ENCODE measurements around the gene THRA.

DNA sequence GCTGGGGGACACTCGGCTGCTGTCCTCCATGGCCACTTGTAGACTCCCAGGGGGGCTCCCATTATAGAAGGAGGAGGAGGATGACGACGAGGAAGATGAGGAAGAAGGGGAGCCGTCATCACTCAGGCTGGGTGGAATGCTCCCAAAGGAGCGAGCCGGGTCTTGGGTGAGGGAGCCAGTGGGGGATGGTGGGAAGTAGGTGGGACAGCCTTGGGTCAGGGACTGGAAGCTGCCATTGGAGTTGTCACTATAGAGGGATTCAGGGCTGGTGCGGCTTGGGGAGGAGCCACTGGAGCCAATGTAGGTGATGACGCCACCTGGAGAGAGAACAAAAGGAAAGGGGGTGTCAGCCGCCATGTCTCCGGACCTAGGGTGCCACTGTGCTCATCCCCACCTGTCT lies 34.3 kb downstream of the THRA start:
- TF ChIP-seq, protein P1, sequence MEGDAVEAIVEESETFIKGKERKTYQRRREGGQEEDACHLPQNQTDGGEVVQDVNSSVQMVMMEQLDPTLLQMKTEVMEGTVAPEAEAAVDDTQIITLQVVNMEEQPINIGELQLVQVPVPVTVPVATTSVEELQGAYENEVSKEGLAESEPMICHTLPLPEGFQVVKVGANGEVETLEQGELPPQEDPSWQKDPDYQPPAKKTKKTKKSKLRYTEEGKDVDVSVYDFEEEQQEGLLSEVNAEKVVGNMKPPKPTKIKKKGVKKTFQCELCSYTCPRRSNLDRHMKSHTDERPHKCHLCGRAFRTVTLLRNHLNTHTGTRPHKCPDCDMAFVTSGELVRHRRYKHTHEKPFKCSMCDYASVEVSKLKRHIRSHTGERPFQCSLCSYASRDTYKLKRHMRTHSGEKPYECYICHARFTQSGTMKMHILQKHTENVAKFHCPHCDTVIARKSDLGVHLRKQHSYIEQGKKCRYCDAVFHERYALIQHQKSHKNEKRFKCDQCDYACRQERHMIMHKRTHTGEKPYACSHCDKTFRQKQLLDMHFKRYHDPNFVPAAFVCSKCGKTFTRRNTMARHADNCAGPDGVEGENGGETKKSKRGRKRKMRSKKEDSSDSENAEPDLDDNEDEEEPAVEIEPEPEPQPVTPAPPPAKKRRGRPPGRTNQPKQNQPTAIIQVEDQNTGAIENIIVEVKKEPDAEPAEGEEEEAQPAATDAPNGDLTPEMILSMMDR (IDR thresholded peaks at IDR 0.05) = no peak
- TF ChIP-seq POLR2AphosphoS5 (IDR thresholded peaks at IDR 0.05; ENCODE audit: low read depth, low read length) (no peak), SIN3A (IDR thresholded peaks at IDR 0.05; ENCODE audit: borderline replicate concordance, insufficient read depth, low read depth, low read length) (no peak)
- TF ChIP-seq, protein P2, sequence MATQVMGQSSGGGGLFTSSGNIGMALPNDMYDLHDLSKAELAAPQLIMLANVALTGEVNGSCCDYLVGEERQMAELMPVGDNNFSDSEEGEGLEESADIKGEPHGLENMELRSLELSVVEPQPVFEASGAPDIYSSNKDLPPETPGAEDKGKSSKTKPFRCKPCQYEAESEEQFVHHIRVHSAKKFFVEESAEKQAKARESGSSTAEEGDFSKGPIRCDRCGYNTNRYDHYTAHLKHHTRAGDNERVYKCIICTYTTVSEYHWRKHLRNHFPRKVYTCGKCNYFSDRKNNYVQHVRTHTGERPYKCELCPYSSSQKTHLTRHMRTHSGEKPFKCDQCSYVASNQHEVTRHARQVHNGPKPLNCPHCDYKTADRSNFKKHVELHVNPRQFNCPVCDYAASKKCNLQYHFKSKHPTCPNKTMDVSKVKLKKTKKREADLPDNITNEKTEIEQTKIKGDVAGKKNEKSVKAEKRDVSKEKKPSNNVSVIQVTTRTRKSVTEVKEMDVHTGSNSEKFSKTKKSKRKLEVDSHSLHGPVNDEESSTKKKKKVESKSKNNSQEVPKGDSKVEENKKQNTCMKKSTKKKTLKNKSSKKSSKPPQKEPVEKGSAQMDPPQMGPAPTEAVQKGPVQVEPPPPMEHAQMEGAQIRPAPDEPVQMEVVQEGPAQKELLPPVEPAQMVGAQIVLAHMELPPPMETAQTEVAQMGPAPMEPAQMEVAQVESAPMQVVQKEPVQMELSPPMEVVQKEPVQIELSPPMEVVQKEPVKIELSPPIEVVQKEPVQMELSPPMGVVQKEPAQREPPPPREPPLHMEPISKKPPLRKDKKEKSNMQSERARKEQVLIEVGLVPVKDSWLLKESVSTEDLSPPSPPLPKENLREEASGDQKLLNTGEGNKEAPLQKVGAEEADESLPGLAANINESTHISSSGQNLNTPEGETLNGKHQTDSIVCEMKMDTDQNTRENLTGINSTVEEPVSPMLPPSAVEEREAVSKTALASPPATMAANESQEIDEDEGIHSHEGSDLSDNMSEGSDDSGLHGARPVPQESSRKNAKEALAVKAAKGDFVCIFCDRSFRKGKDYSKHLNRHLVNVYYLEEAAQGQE (IDR thresholded peaks at IDR 0.05; ENCODE audit: insufficient read depth in 1 of 2, low read depth in 2 of 2, low read length in 1 of 2) = no peak

All from Panc1 (cell line).